ENCODE results near the gene TMEM186. TPM values are rescaled to one million over a fixed set of nuclear protein-coding genes. Genes with fewer than 3 reads are reported as not detected.

TMEM186 gene
- total and polyA plus RNA-seq, 2 of the 8 experiments (the other 6 are each of a cell fraction or from before 2014, with no cell fraction given): 13.1 TPM

DNA sequence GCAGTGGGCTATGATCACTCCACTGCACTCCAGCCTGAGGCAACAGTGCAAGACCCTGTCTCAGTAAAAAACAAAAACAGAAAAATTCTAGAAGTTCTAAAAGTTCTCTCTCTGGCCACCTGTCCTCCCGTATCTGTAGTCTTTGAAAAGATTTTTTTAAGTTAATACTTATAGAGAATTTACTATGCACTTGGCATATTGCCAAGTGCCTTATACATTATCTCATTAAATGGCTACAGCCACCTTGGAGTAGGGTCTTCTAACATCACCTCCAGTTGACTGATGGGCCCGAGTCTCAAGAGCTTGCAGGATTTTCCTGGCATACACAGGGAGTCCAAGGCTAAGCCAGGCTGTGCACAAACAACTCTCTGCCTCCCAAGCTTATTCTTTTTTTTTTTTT, 44.7 kb downstream of the TMEM186 start:
- Histone ChIP-seq H3K79me1 (ENCODE audit: low read depth, low read length) (no peaks in the 10 kb centered on the region), H2AK5ac (ENCODE audit: low read depth, low read length) (no peak overlapping the region), H3K4me1 (replicated peaks in 1 of 4; ENCODE audit: control insufficient read depth in 3 of 4, insufficient read depth in 4 of 4, low read length in 3 of 4) (no peaks in the 10 kb centered on the region), H4K91ac (replicated peaks; ENCODE audit: insufficient read length, low read length) (no peak overlapping the region), H3K4me3 (ENCODE audit: extremely low read depth in 1 of 4, insufficient read depth in 2 of 4, low read depth in 3 of 4, low read length in 4 of 4) (no peak overlapping the region), H3K4ac (replicated peaks; ENCODE audit: insufficient read length, low read depth, low read length) (no peak overlapping the region), H3K79me2 (ENCODE audit: control insufficient read depth in 1 of 2, insufficient read depth in 2 of 2, low read length in 2 of 2) (no peaks in the 10 kb centered on the region; a peak in 1 of 4 replicates), H2AFZ (ENCODE audit: low read length) (no peak overlapping the region), H3K27ac (ENCODE audit: low read depth, low read length) (no peak overlapping the region), H3K4me2 (ENCODE audit: insufficient read depth in 1 of 2, low read depth in 2 of 2, low read length in 2 of 2) (no peak overlapping the region), H2BK5ac (ENCODE audit: low read depth, low read length) (no peak overlapping the region), H3K23ac (ENCODE audit: insufficient read length) (no peak overlapping the region), H4K20me1 (replicated peaks in 1 of 2; ENCODE audit: control insufficient read depth in 1 of 2, insufficient read depth in 2 of 2, low read length in 2 of 2) (no peaks in the 10 kb centered on the region), H3K9ac (replicated peaks in 1 of 4; ENCODE audit: extremely low read depth in 1 of 4, low read depth in 3 of 4, low read length in 3 of 4) (no peak overlapping the region), H3K18ac (ENCODE audit: extremely low read depth, low read length) (no peak overlapping the region), H4K8ac (ENCODE audit: extremely low read depth, insufficient read depth, low read length) (no peak overlapping the region), H3K9me3 (ENCODE audit: insufficient read depth in 2 of 2, low read depth in 1 of 2, low read length in 1 of 2) (no peaks in the 10 kb centered on the region), H3K56ac (replicated peaks; ENCODE audit: insufficient read length, low read depth, low read length) (no peak overlapping the region), H3K14ac (ENCODE audit: insufficient read length) (no peak overlapping the region), H4K5ac (ENCODE audit: insufficient read length, low read depth, low read length) (no peak overlapping the region), H2BK120ac (replicated peaks; ENCODE audit: low read depth, low read length) (no peak overlapping the region), H2BK12ac (ENCODE audit: low read depth, low read length) (no peak overlapping the region), H2BK20ac (ENCODE audit: low read length) (no peak overlapping the region), H3K23me2 (ENCODE audit: low read depth, low read length) (no peaks in the 10 kb centered on the region), H2BK15ac (ENCODE audit: low read length) (no peak overlapping the region), H3K27me3 (replicated peaks in 1 of 4; ENCODE audit: control insufficient read depth in 3 of 4, extremely low read depth in 1 of 4, insufficient read depth in 3 of 4, low read length in 3 of 4) (no peaks in the 10 kb centered on the region), H3K36me3 (ENCODE audit: control insufficient read depth in 2 of 4, insufficient read depth in 4 of 4, low read length in 3 of 4) (no peaks in the 10 kb centered on the region; a peak in 1 of 8 replicates)
- FAIRE-seq: no peak
- 36% methylated on average over 2 of the region's 2 CpGs; no CpG with 5 or more reads in 1 of the 2 experiments for WGBS, 2 experiments (ENCODE audit: extremely low coverage in 1 of 2, insufficient coverage in 1 of 2, insufficient read length in 1 of 2, insufficient replicate concordance in 2 of 2, low coverage in 1 of 2, low lambda C conversion rate in 2 of 2, missing lambda C conversion rate in 1 of 2)
- no peak for DNase-seq (ENCODE audit: low read depth in 1 of 2, low spot score in 2 of 2)
- ChIA-PET POLR2A (ENCODE audit: partially characterized antibody) (interaction anchor here (0.6 to 2.1 kb wide), 2 partner anchors 11 to 15 kb away, joined by 4 to 5 read pairs; no protein-coding TSS in a partner anchor), CTCF (ENCODE audit: partially characterized antibody) (interaction anchor here (0.6 to 1.4 kb wide), 6 partner anchors 10 to 800 kb away, joined by 3 to 6 read pairs (median 3); no protein-coding TSS in a partner anchor)
- TF ChIP-seq CBX5 (IDR thresholded peaks at IDR 0.05; ENCODE audit: low read depth, low read length) (no peak), CBX8 (IDR thresholded peaks at IDR 0.05; ENCODE audit: borderline replicate concordance, low read depth, low read length) (no peak), FOSL1 (IDR thresholded peaks at IDR 0.05; ENCODE audit: insufficient read depth, low read depth, low read length) (no peak), SP2 (IDR thresholded peaks at IDR 0.05; ENCODE audit: low read length) (no peak), EGR1 (IDR thresholded peaks at IDR 0.05; ENCODE audit: borderline replicate concordance, low read depth, low read length) (no peak), CTBP2 (IDR thresholded peaks at IDR 0.05; ENCODE audit: borderline replicate concordance, insufficient read depth, insufficient read length, low read length) (no peak), POLR2AphosphoS5 (IDR thresholded peaks at IDR 0.05; ENCODE audit: low read depth, low read length) (no peak)
- TF ChIP-seq, protein P1, sequence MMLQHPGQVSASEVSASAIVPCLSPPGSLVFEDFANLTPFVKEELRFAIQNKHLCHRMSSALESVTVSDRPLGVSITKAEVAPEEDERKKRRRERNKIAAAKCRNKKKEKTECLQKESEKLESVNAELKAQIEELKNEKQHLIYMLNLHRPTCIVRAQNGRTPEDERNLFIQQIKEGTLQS (IDR thresholded peaks at IDR 0.05; ENCODE audit: insufficient read depth, low read depth, low read length): no peak
- TF ChIP-seq, protein P2, sequence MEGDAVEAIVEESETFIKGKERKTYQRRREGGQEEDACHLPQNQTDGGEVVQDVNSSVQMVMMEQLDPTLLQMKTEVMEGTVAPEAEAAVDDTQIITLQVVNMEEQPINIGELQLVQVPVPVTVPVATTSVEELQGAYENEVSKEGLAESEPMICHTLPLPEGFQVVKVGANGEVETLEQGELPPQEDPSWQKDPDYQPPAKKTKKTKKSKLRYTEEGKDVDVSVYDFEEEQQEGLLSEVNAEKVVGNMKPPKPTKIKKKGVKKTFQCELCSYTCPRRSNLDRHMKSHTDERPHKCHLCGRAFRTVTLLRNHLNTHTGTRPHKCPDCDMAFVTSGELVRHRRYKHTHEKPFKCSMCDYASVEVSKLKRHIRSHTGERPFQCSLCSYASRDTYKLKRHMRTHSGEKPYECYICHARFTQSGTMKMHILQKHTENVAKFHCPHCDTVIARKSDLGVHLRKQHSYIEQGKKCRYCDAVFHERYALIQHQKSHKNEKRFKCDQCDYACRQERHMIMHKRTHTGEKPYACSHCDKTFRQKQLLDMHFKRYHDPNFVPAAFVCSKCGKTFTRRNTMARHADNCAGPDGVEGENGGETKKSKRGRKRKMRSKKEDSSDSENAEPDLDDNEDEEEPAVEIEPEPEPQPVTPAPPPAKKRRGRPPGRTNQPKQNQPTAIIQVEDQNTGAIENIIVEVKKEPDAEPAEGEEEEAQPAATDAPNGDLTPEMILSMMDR (IDR thresholded peaks at IDR 0.05; ENCODE audit: control extremely low read depth in 1 of 3, insufficient read depth in 1 of 3, low read depth in 1 of 3, low read length in 3 of 3): no peak

Measured in H1 (cell line).